ENCODE results near the gene NEK5.
"Not testable (repeated sequence)": the region's sequence is repeated elsewhere in the genome, so short reads cannot be mapped to it uniquely, and the experiment has no call there.

Gene NEK5, protein sequence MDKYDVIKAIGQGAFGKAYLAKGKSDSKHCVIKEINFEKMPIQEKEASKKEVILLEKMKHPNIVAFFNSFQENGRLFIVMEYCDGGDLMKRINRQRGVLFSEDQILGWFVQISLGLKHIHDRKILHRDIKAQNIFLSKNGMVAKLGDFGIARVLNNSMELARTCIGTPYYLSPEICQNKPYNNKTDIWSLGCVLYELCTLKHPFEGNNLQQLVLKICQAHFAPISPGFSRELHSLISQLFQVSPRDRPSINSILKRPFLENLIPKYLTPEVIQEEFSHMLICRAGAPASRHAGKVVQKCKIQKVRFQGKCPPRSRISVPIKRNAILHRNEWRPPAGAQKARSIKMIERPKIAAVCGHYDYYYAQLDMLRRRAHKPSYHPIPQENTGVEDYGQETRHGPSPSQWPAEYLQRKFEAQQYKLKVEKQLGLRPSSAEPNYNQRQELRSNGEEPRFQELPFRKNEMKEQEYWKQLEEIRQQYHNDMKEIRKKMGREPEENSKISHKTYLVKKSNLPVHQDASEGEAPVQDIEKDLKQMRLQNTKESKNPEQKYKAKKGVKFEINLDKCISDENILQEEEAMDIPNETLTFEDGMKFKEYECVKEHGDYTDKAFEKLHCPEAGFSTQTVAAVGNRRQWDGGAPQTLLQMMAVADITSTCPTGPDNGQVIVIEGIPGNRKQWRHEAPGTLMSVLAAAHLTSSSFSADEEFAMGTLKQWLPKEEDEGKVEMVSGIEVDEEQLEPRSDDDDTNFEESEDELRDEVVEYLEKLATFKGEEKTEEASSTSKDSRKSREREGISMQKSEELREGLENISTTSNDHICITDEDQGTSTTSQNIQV

DNA sequence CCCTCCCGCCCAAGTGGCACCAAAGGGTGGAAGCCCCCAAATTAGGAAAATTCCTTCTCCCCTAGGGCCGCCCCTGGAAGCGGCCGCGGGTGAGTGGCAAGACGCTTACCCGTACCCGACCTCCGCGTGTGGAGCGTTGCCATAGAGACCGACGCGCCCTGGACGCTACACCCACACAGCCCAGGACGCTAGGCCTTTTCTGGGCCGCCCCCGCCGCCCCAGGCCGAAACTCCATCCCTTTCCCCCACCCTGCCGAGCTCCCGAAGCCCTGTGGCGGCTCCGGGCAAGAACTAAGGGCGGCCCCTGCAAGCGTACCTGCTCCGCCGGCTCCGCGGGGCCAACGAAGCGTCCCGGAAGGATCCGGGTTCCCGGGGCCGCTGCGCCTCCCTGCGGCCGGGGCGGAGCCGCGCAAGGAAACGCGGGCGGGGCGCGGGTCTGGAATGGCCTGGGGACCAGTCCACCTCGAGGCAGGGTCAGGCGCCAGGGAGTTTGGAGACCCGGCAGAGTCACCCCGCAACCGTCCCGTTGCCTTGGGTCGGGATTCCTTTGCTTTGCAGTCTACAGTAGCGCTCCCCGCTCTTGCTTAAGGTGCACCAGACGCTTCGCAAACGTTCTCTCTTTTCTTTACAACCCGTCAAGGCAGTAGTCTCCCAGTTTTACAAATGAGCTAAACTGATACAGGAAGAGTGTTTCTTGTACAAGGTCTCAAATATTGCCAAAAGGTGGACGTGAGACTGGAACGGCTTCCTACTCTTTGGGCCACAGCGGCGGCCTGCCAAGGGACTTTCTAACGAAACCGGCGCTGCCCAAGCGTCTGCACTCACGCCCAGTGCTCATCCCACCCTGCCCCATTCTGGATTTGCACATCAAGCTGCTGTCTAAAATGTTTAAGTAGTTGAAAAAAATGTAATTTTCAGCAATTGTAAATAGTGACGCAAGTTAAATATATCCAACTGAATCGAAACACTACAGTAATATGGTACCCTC is at the start of gene NEK5:
TSS of gene NEK5 (minus strand) at position 360 of the 987 bp plus-strand sequence. CDS start 1,591 bp downstream, outside the sequence.
- DNase-seq (ENCODE audit: low read depth in 2 of 2): peak; percentile 20 to 34

DNA sequence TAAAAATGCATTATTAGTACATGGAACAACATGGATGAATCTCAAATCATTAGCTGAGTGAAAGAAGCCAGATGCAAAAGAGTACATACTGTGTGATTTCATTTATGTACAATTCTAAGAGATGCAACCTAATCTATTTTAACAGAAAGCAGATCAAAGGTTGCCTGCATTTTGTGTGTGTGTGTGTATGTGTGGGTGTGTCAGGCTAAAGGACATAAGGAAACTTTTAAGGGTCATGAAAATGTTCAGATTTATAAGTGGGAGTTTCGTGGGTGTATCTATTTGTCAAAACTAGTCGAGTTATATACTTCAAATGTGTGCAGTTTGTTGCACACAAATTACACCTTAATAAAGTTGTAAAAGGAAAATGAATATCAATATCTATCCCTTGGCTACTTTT is 48.4 kb upstream of the NEK5 start:
- no peak for DNase-seq (ENCODE audit: low read depth in 2 of 2)

DNA sequence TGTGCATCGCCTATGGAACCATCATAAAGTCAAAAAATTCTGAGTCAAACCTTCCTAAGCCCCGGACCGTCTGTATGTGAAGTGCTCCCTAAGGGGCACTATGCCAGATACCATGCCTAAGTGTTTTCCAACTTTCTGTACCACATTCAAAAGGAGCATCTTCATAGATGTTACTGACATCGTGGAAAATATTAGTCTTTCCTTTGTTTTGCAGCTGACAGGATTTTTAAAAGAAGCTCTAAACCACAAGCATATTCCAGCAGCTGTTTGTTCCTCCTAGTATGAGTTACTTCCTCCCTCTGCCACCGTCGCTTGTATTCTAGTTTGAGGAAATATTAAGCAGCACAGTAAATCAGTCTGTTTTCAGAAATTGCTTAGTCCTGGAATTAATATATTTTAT is 45.1 kb upstream of the NEK5 start:
- DNase-seq (ENCODE audit: low read depth in 2 of 2): not testable (repeated sequence)

DNA sequence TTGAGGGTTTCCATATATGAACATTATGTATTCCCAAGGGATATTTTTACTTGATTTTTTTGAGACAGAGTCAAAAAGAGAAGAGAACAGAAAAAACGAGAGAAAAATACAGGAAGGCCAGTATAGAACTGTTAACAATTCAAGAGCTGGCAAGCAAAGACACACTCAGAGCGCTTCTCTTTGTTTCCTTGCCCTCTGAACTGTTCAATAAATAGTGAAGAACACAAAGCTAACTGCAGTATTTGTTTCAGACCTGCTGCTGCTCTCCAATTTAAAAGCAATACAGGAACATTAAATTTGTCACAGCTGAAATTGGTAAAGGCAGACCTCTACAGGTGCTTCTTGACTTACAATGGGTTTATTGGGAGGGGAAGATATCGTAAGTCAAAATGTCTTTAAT is 44.5 kb upstream of the NEK5 start:
- no peak for DNase-seq (ENCODE audit: low read depth in 2 of 2)

DNA sequence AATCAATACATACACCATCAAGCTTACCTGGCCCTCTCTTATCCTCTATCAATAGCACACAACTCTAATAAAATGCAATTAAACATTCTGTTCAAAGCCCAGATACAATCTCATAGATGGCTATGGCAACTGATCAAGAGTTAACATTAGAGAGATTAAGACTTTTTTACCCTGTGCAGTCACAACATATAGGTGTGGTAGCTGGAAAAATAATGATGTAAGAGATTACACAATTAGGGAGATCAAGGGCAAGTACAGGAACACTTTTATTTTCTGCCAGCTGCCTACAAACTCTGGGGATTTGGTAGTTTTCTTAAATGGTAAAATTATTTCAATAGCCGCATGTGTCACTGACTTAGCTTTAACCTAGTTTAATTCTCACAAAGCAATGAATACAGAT is 42.8 kb upstream of the NEK5 start:
- not testable (repeated sequence) for DNase-seq (ENCODE audit: low read depth in 2 of 2)

DNA sequence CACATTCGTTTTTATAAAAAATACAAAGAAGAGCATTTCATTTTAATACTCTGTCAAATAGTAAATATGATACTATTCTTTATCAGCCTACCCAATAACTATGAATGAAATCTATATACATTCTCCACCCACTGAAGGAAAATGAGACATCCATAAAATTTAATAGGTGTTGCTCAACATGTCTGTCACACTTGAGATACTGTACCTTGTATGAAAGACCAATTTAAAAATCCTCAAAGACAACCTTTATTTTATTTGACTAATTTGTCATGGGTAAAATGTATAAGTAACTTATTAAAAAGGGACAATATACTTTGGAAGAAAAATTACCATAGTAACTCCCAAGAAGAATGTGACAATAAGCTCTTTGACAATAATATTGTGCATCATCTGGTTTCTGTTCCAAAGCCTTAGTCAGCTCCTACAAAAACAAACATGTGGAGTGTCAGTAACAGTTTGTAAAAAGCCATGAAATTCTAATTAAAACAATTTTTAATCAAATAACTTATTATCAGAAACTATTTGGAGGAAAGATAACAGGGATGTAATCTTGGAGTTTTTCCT is 42.0 kb upstream of the NEK5 start:
- not testable (repeated sequence) for DNase-seq (ENCODE audit: low read depth in 2 of 2)

DNA sequence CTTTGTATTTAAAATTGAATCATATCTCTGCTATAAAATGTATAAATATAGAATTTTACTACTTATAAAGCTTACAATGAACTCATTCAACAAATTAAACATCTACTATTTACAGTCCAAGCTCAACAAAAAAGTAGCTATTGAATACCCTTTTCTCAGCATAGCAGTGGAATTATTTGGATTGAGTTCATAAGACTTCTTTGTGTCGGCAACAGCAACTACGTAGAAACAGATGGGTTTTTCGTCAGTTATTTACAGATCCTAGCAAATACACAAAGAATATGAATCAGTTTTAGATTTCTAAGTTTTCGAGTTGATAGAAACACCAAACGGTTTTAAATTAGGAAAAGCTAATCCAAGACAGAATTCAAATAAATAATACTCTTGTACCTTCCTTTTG is 41.0 kb upstream of the NEK5 start:
- DNase-seq (ENCODE audit: low read depth in 2 of 2): no peak

DNA sequence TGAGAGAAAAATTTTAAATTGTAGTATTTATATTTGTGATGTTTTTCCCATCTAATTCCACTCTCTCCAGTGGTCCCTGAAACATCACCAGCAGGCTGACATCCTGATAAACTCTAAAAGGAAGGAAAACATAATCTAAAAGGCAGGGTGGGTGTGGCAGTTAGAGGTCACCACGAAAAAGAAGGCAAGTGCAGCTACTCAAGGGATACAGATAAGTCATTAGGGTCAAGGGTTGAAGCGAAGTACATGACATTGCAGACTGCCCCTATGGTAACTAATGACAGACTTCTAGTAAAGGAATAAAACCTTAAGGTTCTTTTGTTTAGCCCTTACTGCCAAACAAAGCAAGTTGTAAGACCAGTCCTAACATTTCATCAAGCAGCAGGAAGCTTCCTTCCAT is 36.5 kb upstream of the NEK5 start:
- DNase-seq (ENCODE audit: low read depth in 2 of 2): no peak

DNA sequence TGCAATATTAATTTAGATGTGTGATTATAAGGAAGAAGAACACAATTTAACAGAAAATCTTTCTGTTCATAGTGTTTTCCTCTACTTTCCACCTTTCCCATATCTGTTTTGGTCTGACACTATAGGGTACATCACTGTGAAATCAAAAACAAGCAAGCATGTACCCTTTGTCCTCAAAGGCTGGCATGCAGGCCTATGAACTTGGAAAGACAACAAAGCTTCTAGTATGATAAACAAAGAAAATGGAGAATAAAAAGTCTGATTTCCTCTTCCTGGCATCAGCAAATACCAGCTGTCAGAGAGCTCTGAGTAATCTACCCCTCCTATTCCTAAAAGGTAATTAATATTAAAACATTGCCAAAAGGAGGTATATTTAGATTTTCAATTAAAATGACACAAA is 36.1 kb upstream of the NEK5 start:
- no peak for DNase-seq (ENCODE audit: low read depth in 2 of 2)

DNA sequence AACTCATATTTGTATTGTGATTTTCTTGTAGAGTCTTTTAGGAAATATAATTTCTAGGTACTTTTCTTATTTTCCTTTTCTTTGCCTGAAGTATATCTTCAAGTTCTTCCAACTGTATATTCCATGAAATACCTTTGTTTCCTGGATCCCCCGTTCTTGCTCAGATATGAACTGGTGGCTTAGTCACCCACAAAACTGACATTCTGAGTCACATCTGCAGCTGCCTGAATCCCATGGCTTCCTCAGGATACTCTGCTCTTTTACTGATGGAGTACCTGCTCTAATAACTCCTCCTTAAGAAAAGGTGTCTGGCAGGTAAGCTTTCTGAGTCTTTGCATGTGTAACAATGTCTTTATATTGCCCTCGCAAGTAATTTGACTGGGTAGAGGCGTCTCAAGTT is 35.0 kb upstream of the NEK5 start:
- DNase-seq (ENCODE audit: low read depth in 2 of 2): not testable (repeated sequence)

DNA sequence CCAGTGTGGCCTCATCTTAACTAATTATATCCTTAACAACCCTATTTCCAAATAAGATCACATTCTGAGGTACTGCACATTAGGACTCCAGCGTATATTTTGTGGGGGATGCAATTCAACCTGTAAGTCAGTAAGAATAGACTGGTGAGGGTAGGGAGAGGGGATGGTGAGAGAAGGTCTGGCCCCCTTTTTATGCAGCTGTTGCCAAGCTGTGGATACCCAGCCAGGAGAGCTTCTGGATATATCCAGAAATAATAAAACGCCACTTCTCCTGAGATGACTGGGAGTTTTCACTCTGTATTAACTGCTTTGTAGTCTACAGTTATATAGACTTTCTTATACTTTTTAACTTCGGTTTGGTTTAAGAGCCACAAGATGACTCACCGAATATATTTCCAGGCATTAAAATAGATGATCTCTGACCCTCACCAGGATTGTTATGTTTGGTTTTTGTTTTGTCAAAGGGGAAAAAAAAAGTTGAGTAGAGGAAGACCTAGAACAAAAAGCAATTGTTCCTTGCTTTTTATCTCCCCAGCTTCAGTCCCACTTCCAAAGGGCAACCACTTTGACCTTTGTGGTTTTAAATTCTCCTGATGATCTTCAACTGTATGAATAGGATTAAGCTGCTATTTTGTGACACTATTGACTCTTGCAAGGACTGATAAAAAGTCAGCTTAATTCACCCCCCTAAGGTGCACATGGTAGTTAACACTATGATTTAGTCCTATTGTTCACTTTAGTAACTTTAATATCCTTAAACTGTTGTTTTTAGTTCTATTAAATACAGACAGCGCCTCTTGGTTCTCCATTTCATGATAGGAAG is 33.6 kb upstream of the NEK5 start:
- DNase-seq (ENCODE audit: low read depth in 2 of 2): no peak

DNA sequence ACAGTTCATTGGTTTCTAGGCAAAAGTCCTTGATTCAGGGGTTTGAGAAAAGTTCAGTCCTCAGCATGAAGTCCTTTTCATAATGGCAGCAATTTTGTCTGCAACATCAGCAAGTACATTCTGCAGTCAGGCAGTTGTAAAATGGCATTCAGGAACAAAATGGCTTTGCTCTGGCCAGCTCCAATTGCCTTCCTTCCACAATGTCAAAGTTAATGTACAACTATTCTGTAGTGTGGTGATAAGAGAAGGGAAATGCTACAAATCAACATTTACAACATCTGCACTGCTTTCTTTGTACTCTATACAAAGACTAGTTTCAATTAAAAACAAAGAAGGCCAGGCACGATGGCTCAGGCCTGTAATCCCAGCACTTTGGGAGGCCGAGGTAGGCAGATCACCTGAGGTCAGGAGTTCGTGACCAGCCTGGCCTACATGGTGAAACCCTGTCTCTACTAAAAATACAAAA is 32.3 kb upstream of the NEK5 start:
- DNase-seq (ENCODE audit: low read depth in 2 of 2): no peak

DNA sequence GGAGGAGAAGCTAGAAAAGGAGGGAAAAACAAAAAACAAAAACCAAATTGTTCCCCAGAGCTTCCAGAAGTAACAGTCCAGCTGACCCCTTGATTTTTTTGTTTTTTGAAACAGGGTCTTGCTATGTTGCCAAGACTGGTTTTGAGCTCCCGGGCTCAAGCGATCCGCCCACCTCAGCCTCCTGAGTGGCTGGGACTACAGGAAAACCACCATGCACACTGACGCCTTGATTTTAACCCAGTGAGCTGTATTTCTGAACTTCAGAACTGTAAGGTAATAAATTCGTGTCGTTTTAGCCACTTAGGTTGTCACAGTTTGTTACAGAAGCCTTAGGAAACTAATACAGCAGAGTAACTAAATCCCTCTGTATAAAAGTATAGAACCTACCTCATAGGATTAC is 31.6 kb upstream of the NEK5 start:
- no peak for DNase-seq (ENCODE audit: low read depth in 2 of 2)

DNA sequence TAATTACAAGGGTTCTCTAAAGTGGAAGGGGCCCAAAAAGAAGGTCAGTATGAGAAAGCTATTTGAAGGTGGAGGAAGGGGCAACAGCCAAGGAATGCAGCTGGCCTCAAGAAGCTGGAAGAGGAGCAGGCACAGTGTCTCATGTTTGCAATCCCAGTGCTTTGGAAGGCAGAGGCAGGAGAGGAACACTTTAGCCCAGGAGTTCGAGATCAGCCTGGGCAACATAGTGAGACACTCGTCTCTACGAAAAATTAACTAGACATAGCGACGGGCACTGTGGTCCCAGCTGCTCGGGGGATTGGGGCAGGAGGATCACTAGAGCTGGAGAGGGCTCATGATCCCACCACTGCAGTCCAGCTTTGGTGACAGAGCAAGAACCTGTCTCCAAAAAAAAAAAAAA is 31.2 kb upstream of the NEK5 start:
- no peak for DNase-seq (ENCODE audit: low read depth in 2 of 2)

DNA sequence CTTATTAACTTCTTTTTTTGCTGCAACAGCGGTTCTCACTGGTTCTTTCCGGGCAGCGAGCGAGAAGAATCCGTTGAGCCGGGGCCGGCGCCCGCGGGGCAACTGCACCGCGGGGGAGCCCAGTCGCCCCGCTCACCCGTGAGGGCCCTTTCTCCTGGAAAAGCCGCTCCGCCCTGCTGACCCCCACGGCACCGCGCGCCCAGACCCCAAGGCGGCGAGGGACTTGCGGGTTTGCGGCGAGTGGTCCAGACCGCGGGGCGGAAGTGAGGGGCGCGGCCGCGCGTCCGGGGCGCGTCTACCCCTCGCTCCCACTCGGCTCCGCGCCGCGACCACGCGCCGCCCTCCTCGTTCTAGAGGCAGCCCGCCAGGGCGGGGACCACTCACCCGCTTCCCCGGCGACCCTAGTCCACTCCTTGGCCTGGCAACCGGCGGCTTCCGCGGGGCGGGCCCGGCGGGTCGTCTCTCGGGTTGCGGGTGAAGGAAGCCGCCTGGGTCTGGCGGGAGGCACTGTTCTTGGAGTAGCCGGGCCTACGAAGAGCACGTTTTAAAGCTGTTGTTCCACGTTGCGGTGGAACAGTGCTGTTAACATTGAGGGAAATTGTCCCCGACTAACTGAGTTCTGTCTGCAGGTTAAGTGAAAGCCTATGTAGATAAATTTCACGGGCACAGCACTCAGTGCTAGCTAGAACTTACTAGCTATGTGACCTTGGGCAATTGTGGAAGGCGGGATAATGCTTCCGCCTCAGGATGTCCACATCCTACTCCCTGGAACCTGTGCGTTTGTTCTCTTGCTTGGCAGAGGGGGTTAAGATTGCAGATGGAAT is 30.5 kb upstream of the NEK5 start, which contains the start of gene NEK3:
TSS of gene NEK3 (minus strand) at position 439 of the 824 bp plus-strand sequence. CDS start 3,406 bp downstream, outside the sequence.
- DNase-seq (ENCODE audit: low read depth in 2 of 2): peak; percentile 36 to 39

DNA sequence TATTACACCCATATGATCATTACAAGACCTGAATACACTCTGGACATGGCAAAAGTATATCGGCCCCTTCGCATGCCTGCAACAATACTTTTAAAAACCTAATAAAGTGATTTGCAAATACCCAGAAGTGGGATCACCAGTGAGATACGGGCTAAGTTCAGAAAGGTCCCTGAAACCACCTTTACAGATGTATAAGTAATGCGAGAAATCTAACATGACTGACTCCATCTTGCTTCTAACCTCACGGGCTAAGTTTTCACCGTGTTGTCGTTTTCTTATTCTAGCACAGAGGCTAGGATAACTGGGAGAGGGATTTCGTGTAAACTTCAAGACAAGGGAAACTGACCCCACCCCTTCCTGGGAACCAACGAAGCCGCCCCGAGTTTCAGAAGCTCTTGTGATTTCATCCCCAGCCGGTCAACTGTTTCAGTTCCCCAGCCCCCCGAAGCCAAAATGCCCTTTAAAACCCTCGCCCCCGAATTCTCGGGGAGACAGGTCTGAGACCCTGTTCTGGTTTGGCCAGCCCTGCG is 29.8 kb upstream of the NEK5 start:
- no peak for DNase-seq (ENCODE audit: low read depth in 2 of 2)

DNA sequence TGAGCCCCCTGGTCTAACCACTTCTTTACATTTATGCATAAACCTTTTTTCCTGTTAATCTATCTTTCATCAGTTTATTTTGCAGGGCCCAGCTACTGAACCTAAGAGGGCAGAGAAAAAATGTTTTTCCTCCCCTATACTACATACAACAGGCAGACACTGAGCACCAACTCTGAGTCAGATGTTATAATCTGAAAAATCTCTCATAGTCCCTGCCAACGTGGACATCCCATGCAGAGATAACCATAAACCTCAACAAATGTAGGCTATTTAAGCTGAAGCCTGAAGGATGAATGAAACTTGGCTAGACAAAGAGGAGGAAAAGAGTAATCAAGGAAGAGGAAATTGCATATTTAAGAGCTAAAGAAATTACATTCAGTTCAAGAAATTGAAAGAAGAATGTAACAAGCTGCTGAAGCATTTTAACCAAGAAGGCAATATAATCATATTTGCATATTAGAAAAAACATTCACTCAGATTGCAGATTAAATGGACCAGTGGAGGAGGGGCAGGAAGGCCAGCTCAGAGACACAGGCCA is 27.9 kb upstream of the NEK5 start:
- DNase-seq (ENCODE audit: low read depth in 2 of 2): no peak

DNA sequence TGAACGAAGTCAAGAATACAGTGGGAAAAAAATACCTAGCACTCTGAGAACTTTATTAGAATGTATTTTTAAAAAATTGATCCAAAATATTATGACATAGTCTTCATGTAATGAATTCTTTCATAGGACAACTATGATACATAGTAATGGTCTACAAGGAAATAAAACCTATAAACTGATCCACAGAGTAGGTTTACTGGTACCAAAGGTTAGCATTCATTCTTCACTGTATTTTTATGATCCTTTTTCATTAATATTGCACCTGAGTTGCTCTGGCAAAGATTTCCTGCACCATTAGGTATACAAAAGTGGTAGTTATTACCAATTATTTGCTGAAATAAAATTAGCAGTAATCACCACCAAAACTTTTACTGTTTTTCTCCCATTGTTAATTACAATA is 26.3 kb upstream of the NEK5 start:
- no peak for DNase-seq (ENCODE audit: low read depth in 2 of 2)

DNA sequence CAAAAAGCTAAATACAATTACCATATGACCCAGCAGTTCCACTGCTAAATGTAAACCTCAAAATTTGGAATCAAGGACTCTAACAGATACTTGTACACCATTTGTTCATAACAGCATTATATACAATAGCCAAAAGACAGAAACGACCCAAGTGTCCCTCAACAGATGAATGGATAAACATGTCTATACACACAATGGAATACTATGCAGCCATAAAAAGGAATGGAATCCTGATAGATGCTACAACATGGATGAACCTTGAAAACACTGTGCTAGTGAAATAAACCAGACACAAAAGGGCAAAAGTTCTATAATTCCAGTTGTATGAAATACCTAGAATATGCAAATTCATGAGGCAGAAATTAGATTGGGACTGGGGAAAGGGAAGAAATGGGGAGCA is 18.4 kb upstream of the NEK5 start:
- no peak for DNase-seq (ENCODE audit: low read depth in 2 of 2)
